HG03139 (cell line): ENCODE measurements around the gene KDM5B.

Experiments used
- ATAC-seq: cut with Tn5 transposase; IDR thresholded peaks from one replicate; pipeline ENCODE4 v1.9.1; 2021; ENCODE audit not compliant: unreplicated experiment

The KDM5B gene

GRCh38 chr1:202688401-202688800 is 119.8 kb downstream of the KDM5B start:
- ATAC-seq: no peak

DNA sequence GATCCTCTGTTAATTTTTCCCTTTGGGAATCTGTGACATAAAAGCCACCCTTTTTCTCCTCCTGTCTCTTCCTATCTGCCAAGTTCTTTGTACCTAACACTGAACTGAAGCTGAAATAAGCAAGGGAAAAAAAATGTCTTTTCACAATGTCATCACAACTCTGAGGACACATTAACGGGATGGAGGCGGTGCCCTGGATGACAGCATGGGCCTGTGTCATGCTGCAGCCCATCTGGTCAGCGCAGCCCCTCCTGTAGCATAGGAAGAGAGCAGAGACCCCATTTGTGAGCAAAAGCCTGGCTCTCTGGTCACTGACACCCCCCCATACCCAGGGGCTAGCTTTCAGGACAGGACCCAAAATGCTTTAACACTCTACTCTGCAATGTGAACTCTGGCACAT is 120.4 kb downstream of the KDM5B start:
- no peak for ATAC-seq

- no peak for ATAC-seq
Observed at GRCh38 chr1:202687370-202687769, 120.9 kb downstream of the KDM5B start.

DNA sequence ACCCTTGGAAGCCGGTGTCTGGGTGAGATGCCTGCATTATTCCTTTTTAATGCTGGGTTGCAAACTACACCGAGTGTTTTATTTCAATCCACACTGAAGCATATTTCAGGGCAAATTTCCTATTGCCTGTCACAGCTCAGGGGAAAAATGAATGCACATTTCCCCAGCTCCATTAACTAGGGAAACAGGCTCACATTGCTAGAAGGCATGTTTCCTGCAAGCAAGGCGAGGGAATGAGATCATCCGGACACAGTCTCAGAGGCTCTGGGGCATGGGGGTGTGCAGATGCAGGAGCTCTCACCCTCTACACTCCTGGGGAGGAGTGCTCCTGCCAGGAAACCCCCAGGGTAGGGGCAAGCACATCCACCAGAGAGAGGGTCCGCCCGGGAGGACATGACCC is 122.6 kb downstream of the KDM5B start:
- no peak for ATAC-seq

DNA sequence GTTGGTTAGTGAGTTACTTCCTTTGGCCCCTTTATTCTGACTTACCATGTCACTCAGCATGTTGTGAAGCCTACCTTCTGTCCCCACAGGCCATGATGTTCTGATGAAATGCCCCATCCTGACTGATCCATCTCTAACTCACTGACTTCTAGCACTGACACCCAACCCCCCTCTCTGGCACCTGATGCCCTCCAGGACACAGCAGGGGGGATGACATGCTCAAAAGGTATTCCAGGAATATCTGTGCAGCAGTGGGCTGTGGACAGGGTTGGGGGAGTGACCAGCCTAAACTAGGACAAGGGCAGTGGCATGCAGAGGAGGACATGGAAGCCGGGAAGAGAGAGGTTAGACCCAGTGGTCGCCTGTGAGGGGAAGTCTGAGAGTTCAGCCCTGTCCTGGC is 123.5 kb downstream of the KDM5B start:
- ATAC-seq: no peak

- no peak for ATAC-seq
Observed at GRCh38 chr1:202683029-202683428, 125.2 kb downstream of the KDM5B start.

DNA sequence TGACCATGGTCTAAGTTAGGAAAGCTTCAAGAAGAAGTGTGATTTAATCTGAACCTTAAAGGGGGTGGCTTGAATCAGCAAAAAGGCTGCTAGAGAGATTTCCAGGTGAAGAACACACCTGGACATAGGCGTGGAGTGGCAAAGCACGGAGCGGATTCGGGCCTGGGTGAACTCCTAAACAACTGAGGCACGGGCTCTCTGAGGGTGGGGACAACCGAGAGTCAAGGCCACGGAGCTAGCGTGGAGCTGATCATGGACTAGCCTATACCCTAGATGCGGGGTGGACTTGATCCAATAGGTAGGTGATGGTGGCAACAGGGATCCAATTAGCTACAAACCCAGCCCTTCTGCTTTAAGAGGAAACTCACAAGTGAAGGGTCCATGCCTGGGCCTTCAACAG is 125.7 kb downstream of the KDM5B start:
- ATAC-seq: no peak

DNA sequence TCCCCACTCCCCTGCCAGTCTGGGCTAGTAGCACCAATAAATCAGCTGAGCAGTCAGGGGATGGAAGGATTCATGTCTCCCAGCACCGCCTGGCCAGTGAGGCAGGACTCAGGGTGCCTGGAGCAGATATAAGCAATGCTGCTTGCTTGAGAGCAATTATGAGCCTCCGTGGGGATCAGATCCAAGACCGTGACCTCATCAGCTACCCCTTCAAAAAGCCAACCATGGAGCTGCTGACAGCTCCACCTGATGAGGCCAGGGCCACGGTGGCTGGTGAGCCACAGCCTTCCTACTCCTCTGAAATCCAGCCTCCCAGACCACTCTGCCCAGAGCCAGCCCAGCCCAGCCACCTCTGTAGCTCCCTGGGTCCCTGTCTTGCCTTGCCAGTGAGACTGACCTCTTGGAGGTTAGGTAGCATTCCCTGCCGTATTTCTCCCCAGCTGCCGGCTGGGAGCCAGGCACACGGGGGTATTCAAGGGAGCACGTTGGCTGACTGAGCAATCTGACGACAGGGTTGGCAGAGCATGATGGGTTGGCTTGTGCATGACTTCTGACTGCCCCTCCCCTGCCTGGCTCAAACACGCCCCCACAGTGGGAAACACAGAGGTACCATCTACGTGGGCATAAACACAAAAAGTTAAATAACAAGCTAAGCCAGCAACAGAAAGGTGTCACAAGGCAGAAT is 126.3 kb downstream of the KDM5B start:
- no peak for ATAC-seq

- no peak for ATAC-seq
Observed at GRCh38 chr1:202680586-202681352, 127.5 kb downstream of the KDM5B start.

GRCh38 chr1:202679406-202680177 is 128.6 kb downstream of the KDM5B start:
- no peak for ATAC-seq

GRCh38 chr1:202677433-202677832 is 130.8 kb downstream of the KDM5B start:
- no peak for ATAC-seq
